CD4-positive, alpha-beta T cell (primary cell): Measurements from ENCODE around the gene ZCCHC7. TPM values are rescaled to one million over a fixed set of nuclear protein-coding genes. Genes with fewer than 3 reads are reported as not detected.
"Not testable (repeated sequence)": the region's sequence is repeated elsewhere in the genome, so short reads cannot be mapped to it uniquely, and the experiment has no call there.

Experiments used
- ATAC-seq: fragments of 200-7000 bp; cut with Tn5 transposase; one replicate; pipeline ENCODE4 v1.10.0; 2022; ENCODE audit warnings: mild to moderate bottlenecking; ENCODE audit not compliant: poor library complexity
- CTCF ChIA-PET: fragments of 350-600 bp; sonication (Branson Sonifier 250); formaldehyde crosslinking; loops from one replicate; lab custom pipeline; 2021; ENCODE audit warnings: antibody characterized with exemption, inconsistent platforms; lab: Charles Lee
- POLR2A ChIA-PET: fragments of 350-600 bp; sonication (Branson Sonifier 250); formaldehyde crosslinking; loops from one replicate; lab custom pipeline; 2021; ENCODE audit warnings: antibody characterized with exemption, inconsistent platforms; lab: Charles Lee
- DNase-seq, 14 experiments: peaks; one replicate each; pipeline ENCODE4 v3.0.0-alpha.2; 2013 to 2020; ENCODE audit warnings: mixed read lengths in 2 of 14
- H3K27ac ChIP-seq, 2 donors: one replicate each; pipeline versions ENCODE4 v1.5.1 to v1.7.0; 2013; ENCODE audit warnings: low read length in 2 of 2, low read depth in 1 of 2, mild to moderate bottlenecking in 1 of 2
- H3K27me3 ChIP-seq, 2 experiments: 1 replicate in 1 of 2; 2 replicates in 1 of 2; pipeline versions ENCODE4 v1.6.1 to v1.7.0; 2013; ENCODE audit warnings: low read length in 2 of 2, control low read depth in 1 of 2, mild to moderate bottlenecking in 1 of 2, moderate library complexity in 1 of 2; ENCODE audit not compliant: insufficient read depth in 2 of 2, control insufficient read depth in 1 of 2
- H3K36me3 ChIP-seq: one replicate; pipeline ENCODE4 v1.6.1; 2013; ENCODE audit warnings: low read length, control low read depth; ENCODE audit not compliant: insufficient read depth
- H3K4me1 ChIP-seq: one replicate; pipeline ENCODE4 v1.6.1; 2013; ENCODE audit warnings: low read length, control low read depth; ENCODE audit not compliant: insufficient read depth
- H3K4me3 ChIP-seq: one replicate; pipeline ENCODE4 v1.5.1; 2013; ENCODE audit warnings: mild to moderate bottlenecking, low read length, moderate library complexity
- H3K9me3 ChIP-seq, 2 experiments: 1 replicate in 1 of 2; 2 replicates in 1 of 2; pipeline versions ENCODE4 v1.6.1 to v1.7.0; 2013; ENCODE audit warnings: low read length in 2 of 2, mild to moderate bottlenecking in 2 of 2, control low read depth in 1 of 2, moderate library complexity in 1 of 2; ENCODE audit not compliant: control insufficient read depth in 1 of 2, insufficient read depth in 1 of 2
- H3K27ac Mint-ChIP-seq: one replicate; pipeline ENCODE4 v1.8.0; 2020; ENCODE audit warnings: mixed read lengths
- H3K27me3 Mint-ChIP-seq: one replicate; pipeline ENCODE4 v1.8.0; 2021; ENCODE audit warnings: mixed read lengths
- H3K36me3 Mint-ChIP-seq: one replicate; pipeline ENCODE4 v1.8.0; 2021; ENCODE audit warnings: low read depth, mixed read lengths
- H3K4me1 Mint-ChIP-seq: one replicate; pipeline ENCODE4 v1.8.0; 2021; ENCODE audit warnings: low read depth, mixed read lengths
- H3K4me3 Mint-ChIP-seq: one replicate; pipeline ENCODE4 v1.8.0; 2020; ENCODE audit warnings: mild to moderate bottlenecking, mixed read lengths
- H3K9me3 Mint-ChIP-seq: one replicate; pipeline ENCODE4 v1.8.0; 2020; ENCODE audit warnings: mixed read lengths
- intact Hi-C, 2 experiments: fragments of 100-400 bp; cut with DNase I in 1 of 2; cut with micrococcal nuclease in 1 of 2; formaldehyde crosslinking; loops; one replicate each; pipeline versions ENCODE4 v1.15.1 to v1.9.0; 2023 to 2025; cut with DNase I, micrococcal nuclease
- total RNA-seq, 174 experiments: library from RNA in 2 of 174; stranded (reverse) in 2 of 174; gene quantifications; one replicate each; pipeline ENCODE4 v1.2.3 and lab custom pipeline; 2021 to 2026
- TF ChIP-seq, protein P1 (sequence below): fragments of 200-600 bp; IDR thresholded peaks from one replicate; pipeline ENCODE4 v1.8.0; 2022; ENCODE audit warnings: antibody characterized with exemption, mild to moderate bottlenecking

The ZCCHC7 gene
- total RNA-seq, 2 experiments from 2014 or later = 40.7 to 41.0 TPM

GRCh38 chr9:37202091-37202490 lies 81.7 kb downstream of the ZCCHC7 start:
- H3K27ac Mint-ChIP-seq = no peak overlapping the region
- no peaks in the 10 kb centered on the region for H3K9me3 Mint-ChIP-seq
- no peak overlapping the region for H3K4me3 ChIP-seq
- no peak overlapping the region for H3K4me3 Mint-ChIP-seq
- no peaks in the 10 kb centered on the region for H3K27me3 Mint-ChIP-seq
- H3K27me3 ChIP-seq = no peaks in the 10 kb centered on the region
- POLR2A ChIA-PET = no interaction called here
- H3K4me1 ChIP-seq = peaks cover 3% of the 10 kb centered on the region
- peaks cover 3% of the 10 kb centered on the region for H3K36me3 ChIP-seq
- TF ChIP-seq, protein P1, sequence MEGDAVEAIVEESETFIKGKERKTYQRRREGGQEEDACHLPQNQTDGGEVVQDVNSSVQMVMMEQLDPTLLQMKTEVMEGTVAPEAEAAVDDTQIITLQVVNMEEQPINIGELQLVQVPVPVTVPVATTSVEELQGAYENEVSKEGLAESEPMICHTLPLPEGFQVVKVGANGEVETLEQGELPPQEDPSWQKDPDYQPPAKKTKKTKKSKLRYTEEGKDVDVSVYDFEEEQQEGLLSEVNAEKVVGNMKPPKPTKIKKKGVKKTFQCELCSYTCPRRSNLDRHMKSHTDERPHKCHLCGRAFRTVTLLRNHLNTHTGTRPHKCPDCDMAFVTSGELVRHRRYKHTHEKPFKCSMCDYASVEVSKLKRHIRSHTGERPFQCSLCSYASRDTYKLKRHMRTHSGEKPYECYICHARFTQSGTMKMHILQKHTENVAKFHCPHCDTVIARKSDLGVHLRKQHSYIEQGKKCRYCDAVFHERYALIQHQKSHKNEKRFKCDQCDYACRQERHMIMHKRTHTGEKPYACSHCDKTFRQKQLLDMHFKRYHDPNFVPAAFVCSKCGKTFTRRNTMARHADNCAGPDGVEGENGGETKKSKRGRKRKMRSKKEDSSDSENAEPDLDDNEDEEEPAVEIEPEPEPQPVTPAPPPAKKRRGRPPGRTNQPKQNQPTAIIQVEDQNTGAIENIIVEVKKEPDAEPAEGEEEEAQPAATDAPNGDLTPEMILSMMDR = no peak
- peaks cover 59% of the 10 kb centered on the region for H3K4me1 Mint-ChIP-seq
- no peaks in the 10 kb centered on the region for H3K9me3 ChIP-seq
- no peak for DNase-seq
- intact Hi-C loops = no loop called here
- no peak for ATAC-seq
- H3K27ac ChIP-seq = no peak overlapping the region
- H3K36me3 Mint-ChIP-seq = peaks cover 63% of the 10 kb centered on the region
- CTCF ChIA-PET = no interaction called here

GRCh38 chr9:37203456-37203855 lies 83.1 kb downstream of the ZCCHC7 start:
- POLR2A ChIA-PET, DNase-seq, H3K36me3 ChIP-seq, H3K4me3 ChIP-seq, ATAC-seq, H3K9me3 ChIP-seq, H3K27me3 ChIP-seq, H3K9me3 Mint-ChIP-seq, H3K27ac Mint-ChIP-seq, intact Hi-C loops, H3K4me3 Mint-ChIP-seq, H3K27ac ChIP-seq, H3K27me3 Mint-ChIP-seq, H3K4me1 ChIP-seq, CTCF ChIA-PET: not testable (repeated sequence)
- peaks cover 51% of the 10 kb centered on the region for H3K4me1 Mint-ChIP-seq
- H3K36me3 Mint-ChIP-seq = peaks cover 75% of the 10 kb centered on the region

GRCh38 chr9:37206121-37206620 lies 85.8 kb downstream of the ZCCHC7 start:
- no peak overlapping the region for H3K4me3 ChIP-seq
- ATAC-seq (no peak), DNase-seq (no peak)
- no peak overlapping the region for H3K27ac Mint-ChIP-seq
- POLR2A ChIA-PET = no interaction called here
- CTCF ChIA-PET = no interaction called here
- H3K4me1 ChIP-seq = no peaks in the 10 kb centered on the region
- H3K4me1 Mint-ChIP-seq = peaks cover 50% of the 10 kb centered on the region
- no peak overlapping the region for H3K27ac ChIP-seq
- H3K36me3 ChIP-seq = peaks cover 10% of the 10 kb centered on the region
- H3K9me3 ChIP-seq = no peaks in the 10 kb centered on the region
- no peaks in the 10 kb centered on the region for H3K9me3 Mint-ChIP-seq
- TF ChIP-seq, protein P1 = no peak
- peaks cover 89% of the 10 kb centered on the region for H3K36me3 Mint-ChIP-seq
- intact Hi-C loops = no loop called here
- H3K4me3 Mint-ChIP-seq = no peak overlapping the region
- no peaks in the 10 kb centered on the region for H3K27me3 Mint-ChIP-seq
- no peaks in the 10 kb centered on the region for H3K27me3 ChIP-seq
